GM18868 (cell line): ENCODE results near the gene DUSP1.

ENCODE experiments used
- ATAC-seq: cut with Tn5 transposase; IDR thresholded peaks from one replicate; pipeline ENCODE4 v1.9.1; 2021; ENCODE audit warnings: mild to moderate bottlenecking, moderate library complexity; ENCODE audit not compliant: unreplicated experiment

DUSP1 gene

GRCh38 chr5:172745838-172746237 is 25.2 kb downstream of the DUSP1 start:
- ATAC-seq, result no peak

DNA sequence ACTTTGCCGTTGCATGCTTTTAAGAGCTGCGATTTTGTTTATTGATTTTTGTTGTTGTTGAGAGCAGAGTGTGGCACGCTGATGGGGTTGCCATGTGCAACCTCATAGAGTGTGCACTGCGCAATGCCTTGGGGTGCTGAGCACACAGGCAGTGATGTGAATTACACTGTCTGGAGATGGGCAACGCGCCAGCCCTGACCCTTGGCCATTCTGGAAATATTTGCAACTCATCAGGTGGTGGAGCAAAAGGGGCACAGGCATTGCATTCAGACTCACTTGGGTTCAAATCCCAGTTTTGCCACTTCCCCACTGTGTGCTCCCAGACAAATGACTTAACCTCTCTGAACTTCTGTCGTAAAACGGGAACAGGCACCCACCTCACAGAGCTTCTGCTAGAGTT is 25.6 kb downstream of the DUSP1 start:
- no peak for ATAC-seq

DNA sequence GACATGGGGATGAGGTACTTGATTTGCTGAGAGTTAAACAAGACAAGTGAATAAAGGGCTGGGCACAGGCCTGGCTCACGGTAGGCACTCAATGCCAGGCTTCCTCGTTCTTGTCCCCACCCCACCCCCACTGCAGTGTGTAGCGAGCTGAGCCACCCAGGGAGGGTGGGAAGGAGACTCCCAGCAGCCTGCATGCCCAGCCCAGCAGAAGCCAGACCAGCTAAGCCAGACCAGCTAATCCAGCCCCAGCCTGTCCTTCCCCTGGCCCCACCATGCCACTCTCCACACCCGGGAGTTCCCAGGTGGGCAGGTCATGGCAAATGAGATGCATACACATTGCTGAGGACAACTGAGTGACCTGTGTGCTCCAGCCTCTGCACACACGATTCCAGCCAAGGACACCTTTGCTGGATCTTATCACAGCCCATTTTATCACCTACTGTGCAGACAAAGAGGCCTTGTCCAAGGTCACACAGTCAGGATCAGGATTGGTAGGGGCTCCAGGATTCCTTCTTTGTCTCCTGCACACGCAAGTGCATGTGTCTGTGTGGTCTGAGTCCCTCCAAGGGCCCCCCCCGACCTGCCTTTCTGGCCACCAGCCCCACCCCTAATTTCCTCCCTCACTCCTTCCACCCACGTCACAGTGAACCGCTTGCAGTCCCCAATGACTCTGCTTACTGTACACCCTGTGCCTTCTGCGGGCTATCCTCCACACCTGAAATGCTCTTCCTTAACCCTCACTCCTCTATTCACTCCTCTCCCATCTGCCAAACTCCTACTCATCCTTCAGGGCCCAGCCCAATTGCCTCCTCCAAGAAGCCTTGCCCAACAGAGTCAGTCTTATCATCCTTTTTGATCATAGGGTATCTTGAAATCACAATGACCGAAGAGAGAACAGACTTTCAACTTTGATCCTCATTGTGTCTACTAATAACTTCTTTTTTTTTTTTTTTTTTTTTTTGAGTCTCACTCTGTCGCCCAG is 26.6 kb downstream of the DUSP1 start:
- no peak for ATAC-seq

- ATAC-seq, result no peak
Measured at GRCh38 chr5:172743112-172743959, 27.7 kb downstream of the DUSP1 start.

- no peak for ATAC-seq
Measured at GRCh38 chr5:172741206-172741582, 29.8 kb downstream of the DUSP1 start.

GRCh38 chr5:172740428-172741205 is 30.4 kb downstream of the DUSP1 start:
- ATAC-seq, result no peak

GRCh38 chr5:172739375-172739774 is 31.6 kb downstream of the DUSP1 start:
- no peak for ATAC-seq

DNA sequence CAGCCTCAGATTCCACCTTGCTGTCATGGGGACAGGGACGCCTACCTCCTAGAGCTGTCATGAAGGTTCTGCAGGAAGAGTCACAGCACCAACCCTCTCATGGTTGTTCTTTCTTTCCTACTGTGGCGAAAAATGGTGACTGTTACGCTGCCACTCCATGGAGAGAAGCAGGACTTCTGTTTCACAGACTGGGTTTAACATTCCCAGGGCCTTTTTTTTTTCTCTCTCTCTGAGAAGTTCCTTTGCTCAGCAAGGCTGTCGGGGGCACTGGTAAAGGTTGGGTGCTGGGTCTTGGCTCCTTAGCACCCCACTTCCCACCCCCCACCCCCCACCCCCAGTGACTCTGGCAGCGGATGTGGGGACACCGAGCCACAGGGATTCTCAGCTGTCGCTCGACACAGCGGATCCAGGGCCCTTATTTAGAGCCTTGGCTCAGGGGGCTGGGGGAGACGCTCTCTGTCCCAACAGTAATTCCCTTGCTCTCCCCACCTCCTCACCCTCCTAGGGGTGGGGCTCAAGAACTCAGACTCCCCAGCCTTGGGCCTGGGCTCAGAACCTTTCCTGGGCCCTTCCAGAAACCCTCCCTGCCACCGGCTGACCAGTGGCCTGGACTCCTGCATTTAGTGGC is 34.4 kb downstream of the DUSP1 start:
- no peak for ATAC-seq

DNA sequence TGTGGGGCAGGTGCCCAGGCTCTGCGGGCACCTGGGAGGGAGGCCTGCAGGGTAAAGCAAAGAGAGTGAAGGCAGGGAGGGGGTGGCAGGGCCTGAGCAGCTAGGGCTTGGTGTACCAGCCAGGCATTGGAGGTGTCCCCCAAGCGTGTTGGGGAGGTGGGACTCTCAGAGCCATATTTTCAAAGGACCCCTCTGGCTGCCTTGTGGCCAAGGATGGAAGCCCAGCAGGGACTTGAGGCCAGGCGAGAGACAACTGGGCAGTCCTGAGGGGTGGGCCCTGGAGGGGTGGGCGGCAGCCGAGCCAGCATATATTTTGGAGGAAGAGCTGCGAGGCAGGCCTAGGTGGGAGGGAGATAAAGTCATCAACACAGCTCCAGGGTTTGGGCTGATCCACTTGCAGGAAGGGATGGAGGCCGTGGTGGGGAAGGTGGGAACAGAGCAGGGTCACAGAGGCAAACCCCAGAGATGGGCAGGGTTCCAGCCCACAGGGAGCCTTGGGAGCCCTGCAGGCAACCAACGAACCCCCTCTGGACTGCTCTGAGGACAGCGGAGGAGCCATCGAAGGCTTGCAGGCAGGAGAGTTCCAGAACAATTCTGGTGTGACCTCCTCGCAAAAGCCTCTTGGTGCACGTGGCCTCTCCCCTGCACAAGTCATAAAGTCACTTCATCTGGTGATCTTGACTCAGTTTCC is 35.7 kb downstream of the DUSP1 start:
- ATAC-seq, result no peak

- ATAC-seq, result no peak
Measured at GRCh38 chr5:172733974-172734346, 37.0 kb downstream of the DUSP1 start.

GRCh38 chr5:172733131-172733973 is 37.6 kb downstream of the DUSP1 start:
- ATAC-seq, result no peak

DNA sequence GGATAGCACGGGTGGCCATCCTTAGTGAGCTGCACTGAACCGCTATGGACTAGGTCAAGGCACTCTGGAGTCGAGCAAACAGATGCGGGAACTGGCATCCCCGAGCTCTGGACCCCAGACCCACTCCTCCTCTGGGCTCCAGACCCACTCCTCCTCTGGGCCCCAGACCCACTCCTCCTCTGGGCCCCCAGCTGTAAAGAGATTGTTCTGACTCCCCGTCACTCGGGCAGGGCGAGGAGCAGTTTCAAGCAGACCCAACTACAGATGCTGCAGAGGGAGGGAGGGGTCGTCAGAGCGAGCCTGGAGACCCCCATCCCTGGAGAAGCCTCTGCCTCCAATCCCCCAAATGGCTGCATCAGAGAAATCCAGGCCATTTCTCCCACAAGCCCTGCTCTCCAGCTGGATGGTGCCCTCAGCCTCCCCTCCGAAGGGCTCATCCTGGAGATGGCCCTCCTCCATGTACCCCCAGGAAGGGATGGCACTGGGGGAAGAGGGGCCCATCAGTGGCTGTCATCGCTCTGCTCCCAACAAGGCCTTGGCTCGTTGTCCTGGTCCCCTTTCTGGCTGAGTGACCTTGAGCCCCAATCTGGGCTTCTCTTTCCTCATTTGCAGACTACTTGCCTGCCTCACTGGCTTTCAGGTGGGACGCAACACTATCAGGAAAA is 38.7 kb downstream of the DUSP1 start:
- ATAC-seq, result no peak

DNA sequence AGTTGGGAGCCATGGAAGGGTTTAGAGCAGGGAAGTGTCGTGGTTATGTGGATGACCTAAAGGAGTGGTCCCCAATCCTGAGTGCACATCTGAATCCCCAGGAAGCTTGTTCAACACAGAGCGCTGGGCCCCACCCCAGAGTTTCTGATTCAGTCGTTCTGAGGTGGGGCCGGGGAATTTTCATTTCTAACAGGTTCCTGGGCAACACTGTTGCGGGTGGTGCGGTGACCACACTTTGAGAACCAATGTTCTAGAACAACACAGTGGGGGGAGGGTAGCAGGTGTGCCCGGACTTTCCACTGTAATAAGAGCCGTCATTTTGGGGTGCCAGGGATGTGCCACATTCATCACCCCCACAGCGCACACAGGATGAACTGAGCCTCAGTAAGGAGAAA is 39.3 kb downstream of the DUSP1 start:
- no peak for ATAC-seq

DNA sequence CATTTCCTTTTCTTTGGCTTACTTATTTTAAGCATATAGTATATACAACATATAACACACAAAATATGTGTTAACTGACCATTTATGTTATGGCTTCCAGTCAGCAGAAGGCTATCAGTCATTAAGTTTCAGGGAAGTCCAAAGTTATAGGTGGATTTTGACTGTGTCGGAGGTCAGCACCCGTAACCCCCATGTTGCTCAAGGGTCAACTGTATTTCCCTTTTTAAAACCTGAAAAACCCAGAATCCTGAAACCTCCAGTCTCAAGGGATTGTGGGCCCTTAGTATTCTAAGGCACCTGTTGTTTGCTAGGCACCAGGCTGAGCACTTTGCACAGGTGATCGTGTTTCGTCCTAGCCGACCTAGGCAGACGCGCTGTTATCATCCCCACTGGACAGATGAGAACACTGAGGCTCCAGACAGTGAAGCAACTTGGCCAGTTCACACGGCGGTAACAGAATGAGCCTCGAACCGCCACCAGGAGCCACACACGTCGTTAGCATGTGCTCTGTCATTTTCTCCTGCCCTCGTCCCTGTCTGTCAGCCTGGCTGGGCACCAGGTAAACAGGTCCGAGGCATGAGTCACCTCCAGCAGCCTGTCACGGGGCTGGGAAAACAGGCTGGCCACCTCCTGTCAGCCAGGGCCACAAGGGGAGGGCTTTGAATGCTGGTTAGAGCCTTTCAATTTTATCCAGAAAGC is 39.9 kb downstream of the DUSP1 start:
- ATAC-seq, result no peak

DNA sequence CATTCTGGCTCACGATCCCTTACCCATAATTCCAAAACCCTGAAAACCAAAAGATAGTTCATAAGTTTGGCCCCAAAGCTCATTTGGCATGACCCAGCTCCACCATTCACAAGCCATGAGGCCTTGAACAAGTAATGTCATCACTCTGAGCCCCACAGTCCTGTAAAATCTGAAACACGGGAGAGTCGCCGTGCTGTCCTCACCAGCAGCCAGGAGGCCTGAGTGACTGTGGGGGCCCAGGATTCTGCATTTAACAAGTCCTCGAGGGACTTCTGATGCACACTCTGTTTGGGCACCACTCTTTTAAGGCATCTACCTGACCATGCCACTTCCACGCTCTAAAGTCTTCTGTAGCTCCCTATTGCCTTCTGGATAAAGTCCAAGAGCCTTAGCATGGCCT is 40.8 kb downstream of the DUSP1 start:
- ATAC-seq, result no peak

- no peak for ATAC-seq
Measured at GRCh38 chr5:172729588-172729987, 41.4 kb downstream of the DUSP1 start.

- no peak for ATAC-seq
Measured at GRCh38 chr5:172728481-172729241, 42.3 kb downstream of the DUSP1 start.
